Fibroblast of villous mesenchyme (primary cell): ENCODE data around the gene ARCN1. TPM values are rescaled to one million over a fixed set of nuclear protein-coding genes. Genes with fewer than 3 reads are reported as not detected.

Source experiments
- DNase-seq: peaks from one replicate; pipeline ENCODE4 v3.0.0-alpha.2; 2010; ENCODE audit warnings: low read depth
- H3K4me3 ChIP-seq: 2 replicates; pipeline ENCODE4 v1.5.1; 2011; ENCODE audit warnings: low read depth, mild to moderate bottlenecking, low read length
- CTCF ChIP-seq: IDR thresholded peaks from 2 replicates; pipeline ENCODE4 v1.5.1; 2012; ENCODE audit warnings: low read depth, mild to moderate bottlenecking, low read length; ENCODE audit not compliant: insufficient read depth
- total RNA-seq: library from RNA; depleted of rRNA; stranded (reverse); fragments of >200 nt; gene quantifications from 2 replicates; pipeline ENCODE4 v1.2.3, GENCODE V29; 2012

ARCN1 gene
- total RNA-seq, 1 donor: 248 TPM

DNA sequence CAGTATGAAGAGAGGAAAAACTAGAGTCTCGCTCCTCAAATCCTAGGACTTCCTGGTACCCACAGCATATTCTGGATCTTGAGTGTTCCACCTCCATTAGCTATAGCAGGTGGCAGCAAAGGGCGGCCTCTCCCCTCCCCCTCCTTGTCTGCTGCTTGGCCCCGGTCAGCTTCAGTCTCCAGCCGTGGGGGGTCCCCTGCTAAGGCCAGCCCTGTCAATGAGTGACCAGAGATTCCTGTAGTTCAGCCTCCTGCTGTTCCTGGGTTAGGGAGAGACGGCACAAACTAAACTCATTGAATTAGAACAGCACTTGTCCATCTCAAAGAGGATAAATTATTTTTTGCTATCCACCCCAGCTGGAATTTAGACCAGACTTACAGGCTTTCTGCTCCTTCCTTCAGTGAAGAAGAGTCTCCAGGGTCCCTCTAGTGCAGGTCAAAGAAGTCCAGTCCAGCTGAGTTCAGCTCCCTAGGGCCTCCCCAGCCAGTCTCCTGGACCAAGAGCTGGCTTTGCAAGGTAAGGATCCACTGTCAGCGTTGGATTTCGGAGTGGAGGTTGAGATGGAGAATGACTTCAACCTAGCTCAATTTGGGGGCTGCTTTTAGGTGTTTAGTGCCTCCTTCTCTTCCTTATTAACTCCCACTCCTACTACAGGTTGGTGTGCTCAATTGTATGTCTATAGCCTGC is 34.1 kb downstream of the ARCN1 start:
- no peak for TF ChIP-seq CTCF
- no peak for DNase-seq
- no peak overlapping the region for H3K4me3 ChIP-seq

GRCh38 chr11:118606844-118607228 is 34.6 kb downstream of the ARCN1 start:
- TF ChIP-seq CTCF: no peak
- no peak for DNase-seq
- H3K4me3 ChIP-seq: no peak overlapping the region

DNA sequence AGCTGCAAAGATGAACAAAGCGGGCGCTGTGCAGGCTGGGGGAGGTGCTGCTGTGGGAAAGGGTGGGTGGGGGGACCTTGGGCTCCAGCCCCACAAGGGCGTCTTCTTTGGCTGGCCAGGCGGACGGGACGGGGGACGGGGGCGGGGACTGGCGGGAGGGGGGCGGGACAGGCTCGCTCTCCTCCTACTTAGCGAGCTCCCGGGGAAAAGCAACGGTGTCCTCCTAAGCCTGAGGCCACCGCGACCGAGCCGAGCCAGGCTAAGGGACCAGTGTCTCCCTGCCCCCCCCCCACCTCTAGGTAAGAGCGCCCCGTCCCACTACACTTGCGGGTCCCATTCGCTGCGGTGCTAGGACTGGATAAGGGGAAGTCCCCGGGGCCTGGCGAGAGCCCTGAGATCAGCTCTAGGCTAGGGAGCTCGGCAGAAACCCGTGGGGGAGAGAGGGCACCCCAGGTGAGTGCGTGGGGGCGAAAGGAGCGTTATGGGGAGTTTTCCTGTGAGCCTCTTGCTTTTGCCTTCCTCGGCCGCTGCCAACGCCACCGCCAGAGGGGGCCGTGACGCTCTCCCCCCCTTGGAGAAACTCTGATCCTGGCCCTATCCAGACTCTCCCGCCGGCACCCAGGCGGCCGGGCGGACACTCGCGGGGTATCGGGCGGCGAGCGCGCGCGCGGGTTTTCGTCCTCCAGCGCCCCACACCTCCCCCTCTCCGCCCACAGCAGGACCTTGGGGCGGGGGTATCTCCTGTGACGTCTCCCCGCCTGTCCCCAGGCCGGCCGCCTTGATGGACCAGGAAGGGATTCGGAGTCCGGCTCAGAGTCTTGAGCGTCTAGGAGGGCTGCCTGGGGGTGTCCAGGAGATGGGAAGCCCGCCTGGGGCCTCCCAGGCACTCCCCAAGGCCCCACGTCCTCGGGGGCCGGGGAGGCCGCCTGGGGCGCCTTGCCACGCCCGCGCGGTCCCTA is 35.5 kb downstream of the ARCN1 start, which contains the start of gene PHLDB1:
Gene PHLDB1 (plus strand): TSS at position 215 of the 959 bp plus-strand sequence. CDS start 6,222 bp downstream, outside the sequence.
- peak; percentile 81 for DNase-seq

GRCh38 chr11:118608360-118609227 is 36.4 kb downstream of the ARCN1 start:
- H3K4me3 ChIP-seq: peak overlapping the region; percentile 89
- DNase-seq: peak; percentile 90
- no peak for TF ChIP-seq CTCF

More for the DNA sequence above, 35.5 kb downstream of the ARCN1 start, which contains the start of gene PHLDB1:
- peak within 1 kb of the TSS; percentile 89 for H3K4me3 ChIP-seq
- TF ChIP-seq CTCF: peak; percentile 55

DNA sequence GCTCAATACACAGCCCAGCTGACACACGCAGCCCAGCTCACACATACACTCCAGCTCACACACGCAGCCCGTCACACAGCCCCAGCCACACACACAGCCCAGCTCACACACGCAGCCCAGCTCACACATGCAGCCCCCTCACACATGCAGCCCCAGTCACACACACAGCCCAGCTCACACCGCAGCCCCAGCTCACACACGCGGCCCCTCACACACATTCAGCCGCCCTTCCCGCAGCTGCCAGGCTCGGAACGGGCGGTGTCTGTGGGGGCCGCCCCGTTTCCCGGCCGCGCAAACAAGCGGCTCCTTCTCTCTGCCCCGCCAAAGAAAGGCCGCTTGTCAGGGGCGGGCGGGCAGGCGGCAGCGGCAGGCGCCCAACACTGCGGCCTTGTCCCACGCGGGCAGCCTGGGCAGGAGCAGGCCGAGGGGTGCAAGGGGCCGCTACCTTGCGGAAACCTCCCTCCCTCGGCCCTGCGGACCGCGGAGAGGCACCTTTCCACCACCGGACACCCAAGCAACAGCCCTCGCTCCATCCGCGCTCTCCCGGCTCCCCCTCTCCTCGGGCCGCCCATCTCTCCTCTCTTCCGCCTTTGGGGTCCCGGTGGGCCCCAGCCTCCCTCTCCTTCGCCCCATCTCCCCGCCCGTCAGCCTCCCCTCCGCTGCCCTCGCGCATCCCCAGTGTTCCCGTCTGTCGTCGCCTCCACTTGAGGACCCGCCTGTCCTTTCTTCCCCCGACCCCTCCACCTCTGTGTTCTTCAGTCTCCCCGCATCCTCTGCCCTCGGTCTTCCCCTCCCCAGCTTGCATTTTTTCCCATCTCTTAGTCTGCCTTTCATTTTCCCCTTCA is 37.4 kb downstream of the ARCN1 start:
- peak overlapping the region; percentile 89 for H3K4me3 ChIP-seq
- DNase-seq: peak; percentile 49
- no peak for TF ChIP-seq CTCF
